Measurements from ENCODE around the gene ARL5C.

Gene ARL5C

GRCh38 chr17:39196241-39196807, 30.4 kb upstream of the ARL5C start:
- no peak for TF ChIP-seq CTCF (IDR thresholded peaks at IDR 0.05; ENCODE audit: control extremely low read depth, extremely low read depth, low read depth, missing control alignments)
- CTCF ChIA-PET: interaction anchor here (1.7 to 3.9 kb wide), 4 partner anchors 11 to 43 kb away, joined by 4 to 21 read pairs (median 12); partner anchors contain the start of gene ARL5C
- DNase-seq (ENCODE audit: extremely low spot score): no peak
- POLR2A ChIA-PET: no interaction called here

- POLR2A ChIA-PET: no interaction called here
- DNase-seq (ENCODE audit: extremely low spot score): no peak
- CTCF ChIA-PET: interaction anchor here (1.0 to 3.9 kb wide), 6 partner anchors 11 to 428 kb away, joined by 3 to 21 read pairs (median 6); partner anchors contain the start of gene ARL5C
- TF ChIP-seq CTCF (IDR thresholded peaks at IDR 0.05; ENCODE audit: control extremely low read depth, extremely low read depth, low read depth, missing control alignments): no peak
Measured at GRCh38 chr17:39195568-39196160, 29.7 kb upstream of the ARL5C start.

GRCh38 chr17:39194985-39195524, 29.1 kb upstream of the ARL5C start:
- TF ChIP-seq CTCF (IDR thresholded peaks at IDR 0.05; ENCODE audit: control extremely low read depth, extremely low read depth, low read depth, missing control alignments): no peak
- CTCF ChIA-PET: interaction anchor here (0.9 to 3.9 kb wide), 6 partner anchors 20 to 428 kb away, joined by 3 to 21 read pairs (median 4); partner anchors contain the start of gene ARL5C
- POLR2A ChIA-PET: no interaction called here
- DNase-seq (ENCODE audit: extremely low spot score): no peak

GRCh38 chr17:39194089-39194984, 28.4 kb upstream of the ARL5C start:
- ChIA-PET CTCF (interaction anchor here (0.9 to 3.9 kb wide), 5 partner anchors 19 to 51 kb away, joined by 3 to 21 read pairs (median 13); partner anchors contain the start of gene ARL5C), POLR2A (no interaction called here)
- TF ChIP-seq CTCF (IDR thresholded peaks at IDR 0.05; ENCODE audit: control extremely low read depth, extremely low read depth, low read depth, missing control alignments): no peak
- DNase-seq (ENCODE audit: extremely low spot score): no peak

GRCh38 chr17:39193346-39193745, 27.4 kb upstream of the ARL5C start:
- ChIA-PET POLR2A (no interaction called here), CTCF (interaction anchor here (1.0 to 3.9 kb wide), 3 partner anchors 18 to 52 kb away, joined by 3 to 18 read pairs (median 13); no protein-coding TSS in a partner anchor)
- TF ChIP-seq CTCF (IDR thresholded peaks at IDR 0.05; ENCODE audit: control extremely low read depth, extremely low read depth, low read depth, missing control alignments): no peak
- DNase-seq (ENCODE audit: extremely low spot score): no peak

GRCh38 chr17:39192901-39193300, 26.9 kb upstream of the ARL5C start:
- TF ChIP-seq CTCF (IDR thresholded peaks at IDR 0.05; ENCODE audit: control extremely low read depth, extremely low read depth, low read depth, missing control alignments): no peak
- POLR2A ChIA-PET: no interaction called here
- DNase-seq (ENCODE audit: extremely low spot score): no peak
- CTCF ChIA-PET: interaction anchor here (1.0 to 3.9 kb wide), 4 partner anchors 16 to 52 kb away, joined by 3 to 18 read pairs (median 8); no protein-coding TSS in a partner anchor

Measured in GM10248 (cell line).